HCT116 (cell line): ENCODE data around the gene C5AR1. TPM values are rescaled to one million over a fixed set of nuclear protein-coding genes. Genes with fewer than 3 reads are reported as not detected.

ENCODE experiments used
- ATAC-seq: fragments of 200-7000 bp; cut with Tn5 transposase; 2 replicates; pipeline ENCODE4 v1.9.1; 2020; ENCODE audit warnings: mild to moderate bottlenecking, moderate library complexity
- BruUV-seq: library from RNA; stranded (reverse); fragments of 400-500 nt; replicated peaks from 2 replicates; lab custom pipeline; 2021; lab: Mats Ljungman, UMichigan
- CTCF ChIA-PET: fragments of 300-600 bp; sonication (Branson Sonifier 250); formaldehyde crosslinking; loops from one replicate; lab custom pipeline; 2021; ENCODE audit warnings: antibody characterized with exemption; lab: Charles Lee
- POLR2A ChIA-PET: fragments of 300-600, 350-600 bp; sonication (Branson Sonifier 250); formaldehyde crosslinking; loops from one replicate; lab custom pipeline; 2021; ENCODE audit warnings: antibody characterized with exemption; lab: Charles Lee
- RAD21 ChIA-PET, 2 experiments: fragments of 300-600 bp; sonication (Branson Sonifier 250); formaldehyde crosslinking; loops; one replicate each; lab custom pipeline; 2023; ENCODE audit warnings: low total read pairs in 2 of 2; ENCODE audit not compliant: uncharacterized antibody in 2 of 2, unreplicated experiment in 2 of 2, low non-redundant PET in 1 of 2; lab: Charles Lee
- DNase-seq: peaks from one replicate; pipeline ENCODE4 v3.0.0-alpha.2; 2010; ENCODE audit warnings: low read depth, low spot score
- H2AFZ ChIP-seq: fragments of 200-600 bp; shearing (Covaris generic), sonication (generic); 2 replicates; pipeline ENCODE4 v1.6.1; 2017; ENCODE audit warnings: low read depth, mixed run types, mixed read lengths, antibody characterized with exemption, low read length; ENCODE audit not compliant: poor library complexity, severe bottlenecking
- H3K27ac ChIP-seq: 2 replicates; pipeline ENCODE4 v1.5.1; 2012; ENCODE audit warnings: low read depth, low read length
- H3K27me3 ChIP-seq: fragments of 200-600 bp; sonication (generic); 2 replicates; pipeline ENCODE4 v1.6.1; 2016; ENCODE audit warnings: mixed run types, low read length, mixed read lengths; ENCODE audit not compliant: insufficient read depth
- H3K36me3 ChIP-seq, 2 experiments: fragments of 200-500 bp in 1 of 2; fragments of 200-600 bp in 1 of 2; sonication (Bioruptor generic) in 1 of 2; sonication (generic) in 1 of 2; 2 replicates each; pipeline versions ENCODE4 v1.5.1 to v1.6.1; 2014 to 2016; ENCODE audit warnings: low read length in 2 of 2, inconsistent platforms in 1 of 2, mixed read lengths in 1 of 2, mixed run types in 1 of 2; ENCODE audit not compliant: insufficient read depth in 2 of 2, control insufficient read depth in 1 of 2
- H3K4me1 ChIP-seq, 2 experiments: fragments of 200-600 bp in 1 of 2; sonication (generic) in 1 of 2; 2 replicates each; pipeline versions ENCODE4 v1.5.1 to v1.6.1; 2012 to 2017; ENCODE audit warnings: low read length in 2 of 2, inconsistent platforms in 1 of 2, mild to moderate bottlenecking in 1 of 2, mixed read lengths in 1 of 2, mixed run types in 1 of 2, moderate library complexity in 1 of 2; ENCODE audit not compliant: insufficient read depth in 2 of 2, control insufficient read depth in 1 of 2
- H3K4me2 ChIP-seq: fragments of 200-600 bp; sonication (generic); 2 replicates; pipeline ENCODE4 v1.6.1; 2017; ENCODE audit warnings: mixed run types, low read length, mixed read lengths
- H3K4me3 ChIP-seq, 2 experiments: fragments of 200-600 bp in 1 of 2; sonication (generic) in 1 of 2; replicated peaks in 1 of 2; 2 replicates each; pipeline ENCODE4 v1.5.1; 2011 to 2016; ENCODE audit warnings: low read length in 2 of 2, control low read depth in 1 of 2, low read depth in 1 of 2, mild to moderate bottlenecking in 1 of 2, mixed read lengths in 1 of 2, mixed run types in 1 of 2
- H3K79me2 ChIP-seq: fragments of 200-600 bp; sonication (generic); 2 replicates; pipeline ENCODE4 v1.6.1; 2017; ENCODE audit warnings: mild to moderate bottlenecking, mixed run types, low read length, moderate library complexity, mixed read lengths; ENCODE audit not compliant: insufficient read depth
- H3K9ac ChIP-seq: fragments of 200-600 bp; sonication (generic); 2 replicates; pipeline ENCODE4 v1.6.1; 2016; ENCODE audit warnings: low read length, mixed read lengths
- H3K9me2 ChIP-seq: fragments of 200-600 bp; sonication (generic), shearing (Covaris generic); 2 replicates; pipeline ENCODE4 v1.6.1; 2017; ENCODE audit warnings: mixed run types, mild to moderate bottlenecking, moderate library complexity; ENCODE audit not compliant: insufficient read depth
- H3K9me3 ChIP-seq, 2 experiments: fragments of 200-500 bp in 1 of 2; fragments of 200-600 bp in 1 of 2; sonication (Bioruptor generic) in 1 of 2; sonication (generic) in 1 of 2; 2 replicates each; pipeline ENCODE4 v1.6.1; 2014 to 2017; ENCODE audit warnings: low read length in 2 of 2, mixed read lengths in 2 of 2, inconsistent platforms in 1 of 2, low read depth in 1 of 2, mild to moderate bottlenecking in 1 of 2, mixed run types in 1 of 2, moderate library complexity in 1 of 2; ENCODE audit not compliant: control insufficient read depth in 1 of 2, insufficient read depth in 1 of 2
- H4K20me1 ChIP-seq: fragments of 200-600 bp; sonication (generic), shearing (Covaris generic); 2 replicates; pipeline ENCODE4 v1.6.1; 2017; ENCODE audit warnings: mixed run types, mild to moderate bottlenecking, moderate library complexity; ENCODE audit not compliant: insufficient read depth
- POLR2AphosphoS5 ChIP-seq: IDR thresholded peaks from 2 replicates; pipeline ENCODE4 v1.6.1; 2011; ENCODE audit warnings: mild to moderate bottlenecking, low read depth, low read length, moderate library complexity
- RAD21 ChIP-seq: IDR thresholded peaks from 2 replicates; pipeline ENCODE4 v1.6.1; 2012; ENCODE audit warnings: low read depth, mild to moderate bottlenecking
- REST ChIP-seq: IDR thresholded peaks from 2 replicates; pipeline ENCODE4 v1.6.1; 2012; ENCODE audit warnings: low read depth
- SP1 ChIP-seq: IDR thresholded peaks from 2 replicates; pipeline ENCODE4 v1.6.1; 2012; ENCODE audit warnings: low read depth
- intact Hi-C: fragments of 100-400 bp; cut with micrococcal nuclease; formaldehyde crosslinking; loops from 2 replicates; pipeline ENCODE4 v1.10.0; 2022
- total RNA-seq: library from RNA; stranded (reverse); gene quantifications from one replicate; pipeline ENCODE4 v1.2.1, GENCODE V29; 2021; ENCODE audit not compliant: unreplicated experiment
- TF ChIP-seq, protein P1 (sequence below), 3 experiments: fragments of 200-600 bp in 1 of 3; sonication (generic) in 1 of 3; IDR thresholded peaks in 2 of 3; conservative IDR thresholded peaks in 1 of 3; 2 replicates each; pipeline ENCODE4 v1.5.1; 2012 to 2017; ENCODE audit warnings: low read depth in 2 of 3, low read length in 2 of 3, antibody characterized with exemption in 1 of 3, borderline replicate concordance in 1 of 3, control low read depth in 1 of 3, mild to moderate bottlenecking in 1 of 3, mixed read lengths in 1 of 3, mixed run types in 1 of 3, moderate library complexity in 1 of 3; ENCODE audit not compliant: insufficient read depth in 1 of 3

Gene C5AR1
- total RNA-seq, 1 experiment from 2014 or later: 6.5 TPM

DNA sequence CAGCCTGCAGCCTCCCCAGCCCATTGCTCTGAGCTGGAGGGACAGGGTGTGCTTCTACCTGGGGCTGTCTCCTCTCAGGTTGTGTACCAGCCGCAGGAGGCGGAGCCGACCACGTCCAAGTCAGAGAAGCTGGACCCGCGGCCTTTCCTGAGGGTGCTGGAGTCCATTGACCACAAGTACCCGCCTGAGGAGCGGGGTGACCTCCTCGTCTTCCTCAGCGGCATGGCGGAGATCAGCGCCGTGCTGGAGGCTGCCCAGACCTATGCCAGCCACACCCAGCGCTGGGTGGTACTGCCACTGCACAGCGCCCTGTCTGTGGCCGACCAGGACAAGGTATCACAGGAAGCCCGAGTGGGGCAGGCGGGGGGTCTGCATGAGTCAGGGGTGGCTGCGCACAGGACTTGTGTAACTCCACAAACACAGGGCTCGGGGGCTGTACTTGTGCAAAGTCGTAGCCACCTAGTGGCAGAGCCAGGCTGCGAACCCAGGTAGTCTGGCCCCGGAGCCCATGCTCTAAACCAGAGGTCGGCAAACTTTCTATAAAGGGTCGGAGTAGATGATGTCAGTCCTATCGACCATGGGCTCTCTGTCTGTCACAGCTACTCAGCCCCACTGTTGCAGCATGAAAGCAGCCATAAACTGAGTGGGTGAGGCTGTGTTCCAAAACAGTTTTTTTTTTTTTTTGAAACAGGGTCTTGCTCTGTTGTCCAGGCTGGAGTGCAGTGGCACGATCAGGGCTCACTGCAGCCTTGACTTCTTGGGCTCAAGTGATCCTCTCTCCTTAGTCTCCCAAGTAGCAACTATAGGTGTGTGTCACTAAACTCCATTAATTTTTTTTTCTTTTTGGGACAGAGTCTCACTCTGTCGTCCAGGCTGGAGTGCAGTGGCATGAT lies 48.4 kb downstream of the C5AR1 start:
- ATAC-seq (peak; percentile 79), DNase-seq (no peak)
- ChIA-PET CTCF (interaction anchor here (1.2 to 1.8 kb wide), 2 partner anchors 9 kb away, joined by 5 to 10 read pairs; partner anchors contain the start of gene DHX34), RAD21 (no interaction called here), POLR2A (no interaction called here)
- no peaks in the 10 kb centered on the region for H3K9me3 ChIP-seq
- H3K36me3 ChIP-seq: peaks cover 63 to 80% of the 10 kb centered on the region in 2 experiments
- no peaks in the 10 kb centered on the region for H3K9me2 ChIP-seq
- H3K4me3 ChIP-seq: no peak overlapping the region
- intact Hi-C loops: no loop called here
- no peaks in the 10 kb centered on the region for H4K20me1 ChIP-seq
- peak; percentile 22; the same call in 1 of the 2 replicates for TF ChIP-seq RAD21
- TF ChIP-seq REST: no peak
- TF ChIP-seq, protein P1, sequence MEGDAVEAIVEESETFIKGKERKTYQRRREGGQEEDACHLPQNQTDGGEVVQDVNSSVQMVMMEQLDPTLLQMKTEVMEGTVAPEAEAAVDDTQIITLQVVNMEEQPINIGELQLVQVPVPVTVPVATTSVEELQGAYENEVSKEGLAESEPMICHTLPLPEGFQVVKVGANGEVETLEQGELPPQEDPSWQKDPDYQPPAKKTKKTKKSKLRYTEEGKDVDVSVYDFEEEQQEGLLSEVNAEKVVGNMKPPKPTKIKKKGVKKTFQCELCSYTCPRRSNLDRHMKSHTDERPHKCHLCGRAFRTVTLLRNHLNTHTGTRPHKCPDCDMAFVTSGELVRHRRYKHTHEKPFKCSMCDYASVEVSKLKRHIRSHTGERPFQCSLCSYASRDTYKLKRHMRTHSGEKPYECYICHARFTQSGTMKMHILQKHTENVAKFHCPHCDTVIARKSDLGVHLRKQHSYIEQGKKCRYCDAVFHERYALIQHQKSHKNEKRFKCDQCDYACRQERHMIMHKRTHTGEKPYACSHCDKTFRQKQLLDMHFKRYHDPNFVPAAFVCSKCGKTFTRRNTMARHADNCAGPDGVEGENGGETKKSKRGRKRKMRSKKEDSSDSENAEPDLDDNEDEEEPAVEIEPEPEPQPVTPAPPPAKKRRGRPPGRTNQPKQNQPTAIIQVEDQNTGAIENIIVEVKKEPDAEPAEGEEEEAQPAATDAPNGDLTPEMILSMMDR (IDR thresholded peaks at IDR 0.05 in 2 of 3, conservative IDR thresholded peaks at IDR 0.05 in 1 of 3; ENCODE audit: borderline replicate concordance in 1 of 3, insufficient read depth in 1 of 3, low read depth in 2 of 3, low read length in 2 of 3): peak in 2 of 3 experiments; percentile 51 to 58; a peak in 4 of 6 replicates
- TF ChIP-seq POLR2AphosphoS5: no peak
- TF ChIP-seq SP1: no peak
- H3K27me3 ChIP-seq: no peaks in the 10 kb centered on the region
- no peak overlapping the region for H2AFZ ChIP-seq
- H3K4me1 ChIP-seq: no peaks in the 10 kb centered on the region
- peaks cover 83% of the 10 kb centered on the region for H3K79me2 ChIP-seq
- no peak overlapping the region for H3K9ac ChIP-seq
- H3K4me2 ChIP-seq: no peak overlapping the region
- BruUV-seq: no TSS peak
- no peak overlapping the region; the same call in 1 of the 2 replicates for H3K27ac ChIP-seq
